Amygdala (tissue), 56 donors: ENCODE results near the gene VIPR2.
A peak's percentile ranks its signal among the peaks of the same experiment; 100 is the strongest.

Source experiments
- DNase-seq, 56 donors: peaks; one replicate each; lab custom pipeline; 2025; lab: John Stamatoyannopoulos, UW

VIPR2 gene

DNA sequence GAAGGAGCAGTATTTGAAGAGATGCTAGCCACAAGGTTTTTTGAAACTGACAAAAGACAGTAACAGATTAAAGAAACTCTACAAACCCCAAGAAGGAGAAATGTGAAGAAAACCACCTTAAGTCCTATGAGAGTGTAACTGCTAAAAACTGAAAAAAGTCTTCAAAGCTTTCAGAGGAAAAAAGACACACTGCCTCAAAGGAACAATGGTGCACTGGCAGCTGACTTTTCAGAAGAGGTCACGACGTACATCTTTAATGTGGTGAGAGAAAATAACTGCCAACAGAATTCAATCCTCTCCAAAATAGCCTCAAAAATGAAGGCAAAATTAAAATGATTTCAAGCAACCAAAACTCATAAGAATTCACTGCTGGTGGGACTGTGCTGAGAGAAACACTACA is 94.0 kb downstream of the VIPR2 start:
- DNase-seq: no peak

DNA sequence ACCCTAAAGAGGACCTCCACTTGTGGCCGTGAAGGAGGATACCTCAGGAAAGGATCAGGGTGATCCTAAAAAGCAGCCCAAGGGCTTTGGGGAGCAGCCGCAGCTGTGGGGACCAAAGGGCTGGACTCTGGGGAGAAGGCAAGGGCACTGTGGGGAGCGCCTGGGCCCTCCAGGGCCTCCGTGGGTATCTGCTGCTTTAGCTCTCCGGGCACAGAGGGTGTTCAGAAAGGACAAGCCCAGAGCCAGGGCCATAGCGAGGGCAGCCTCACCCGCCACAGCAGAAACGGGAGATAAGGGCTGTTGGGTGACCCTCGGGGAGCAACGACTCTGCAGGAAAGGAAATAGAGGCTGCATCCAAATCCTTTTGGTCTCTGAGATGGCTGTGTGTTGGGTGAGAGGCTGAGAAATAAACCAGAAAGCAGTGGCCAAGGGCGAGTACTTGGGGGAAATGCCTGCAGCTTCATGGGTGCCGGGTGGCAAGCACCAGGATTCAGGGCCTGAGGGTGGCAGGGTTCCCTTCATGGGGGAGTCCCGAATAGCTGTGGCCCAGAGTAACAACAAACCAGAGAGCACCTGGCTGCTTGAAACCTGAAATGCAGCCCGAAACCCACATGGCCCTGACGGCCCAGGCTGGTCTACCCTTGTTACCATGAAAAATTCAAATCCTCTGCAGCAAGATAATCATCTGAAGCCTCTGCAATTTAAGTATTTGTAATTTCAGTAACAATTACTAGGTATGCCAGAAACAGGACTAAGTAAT is 95.2 kb downstream of the VIPR2 start:
- DNase-seq: no peak

GRCh38 chr7:159048656-159049055 is 96.0 kb downstream of the VIPR2 start:
- DNase-seq: no peak

DNA sequence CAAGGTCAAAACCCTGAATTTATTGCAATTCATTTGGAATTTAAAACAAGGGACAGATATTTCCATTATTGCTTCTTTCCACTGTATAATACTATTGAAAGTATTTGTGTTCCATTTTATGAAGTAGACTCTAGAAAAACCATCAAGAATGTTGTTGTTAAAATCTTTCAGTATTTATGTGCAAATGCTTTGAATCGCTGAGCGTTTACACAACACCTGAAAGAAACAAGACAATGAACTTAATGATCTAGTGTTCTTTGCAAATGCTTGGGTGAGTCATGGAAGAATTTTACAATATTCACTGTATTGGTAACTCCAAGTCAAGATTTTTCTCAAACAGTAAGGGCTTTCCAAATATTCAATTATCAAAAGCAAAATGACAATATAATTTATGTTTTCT is 97.1 kb downstream of the VIPR2 start:
- DNase-seq: no peak

GRCh38 chr7:159046300-159046699 is 98.4 kb downstream of the VIPR2 start:
- no peak for DNase-seq

- DNase-seq: no peak
Measured at GRCh38 chr7:159045839-159046238, 98.8 kb downstream of the VIPR2 start.

- no peak for DNase-seq
Measured at GRCh38 chr7:159042581-159043101, 102.0 kb downstream of the VIPR2 start.

GRCh38 chr7:159042103-159042502 is 102.6 kb downstream of the VIPR2 start:
- DNase-seq: no peak

DNA sequence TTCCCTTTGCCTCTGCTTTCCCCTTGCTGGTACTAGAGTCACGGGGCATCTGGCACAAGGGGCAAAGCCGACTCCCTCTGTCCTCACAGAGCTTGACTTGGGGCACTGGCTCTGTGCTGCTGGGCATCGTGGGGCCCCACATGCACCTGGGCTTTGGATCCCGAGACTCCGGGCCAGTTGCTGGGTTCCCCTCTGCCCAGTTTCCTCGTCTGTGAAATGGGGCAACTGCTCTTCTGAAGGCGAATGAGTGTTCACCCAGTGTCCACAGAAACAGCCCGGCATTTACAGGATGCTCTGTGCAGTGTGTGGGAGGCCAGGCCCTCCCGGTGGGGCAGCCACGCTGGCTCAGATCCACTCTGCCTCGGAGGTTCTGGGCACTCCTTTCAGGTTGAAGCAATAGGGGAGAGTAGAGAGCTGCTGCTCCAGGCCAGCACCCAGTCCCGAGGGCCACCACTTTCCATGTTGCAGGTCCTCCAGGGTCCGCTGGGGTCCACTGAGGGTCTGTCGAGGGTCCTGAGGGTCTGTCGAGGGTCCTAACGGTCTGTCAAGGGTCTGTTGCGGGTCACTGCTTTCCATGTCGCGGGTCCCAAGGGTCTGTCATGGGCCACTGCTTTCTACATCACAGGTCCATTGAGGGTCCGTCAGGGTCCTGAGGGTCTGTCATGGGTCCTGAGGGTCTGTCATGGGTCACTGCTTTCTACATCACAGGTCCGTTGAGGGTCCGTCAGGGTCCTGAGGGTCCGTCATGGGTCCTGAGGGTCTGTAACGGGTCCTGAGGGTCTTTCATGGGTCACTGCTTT is 103.6 kb downstream of the VIPR2 start:
- DNase-seq: no peak

DNA sequence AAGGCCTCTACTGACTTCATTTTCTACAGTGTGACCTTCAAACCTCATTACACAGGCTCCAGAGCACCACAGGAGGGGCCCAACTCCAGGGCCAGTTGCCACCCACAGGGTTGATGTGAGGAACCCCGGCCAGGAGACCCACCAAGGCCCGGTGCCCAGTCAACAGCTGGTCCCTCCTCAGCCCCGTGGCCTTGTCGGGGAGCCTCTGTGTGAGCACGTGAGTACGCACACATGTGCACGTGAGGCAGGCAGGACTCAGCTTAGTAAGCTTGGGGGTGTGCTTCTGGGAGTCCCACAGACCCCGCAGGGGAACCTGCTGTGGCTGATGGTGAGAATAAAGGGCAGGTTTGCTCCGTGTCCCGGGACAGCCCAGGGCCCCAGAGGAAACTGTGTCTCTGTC is 104.5 kb downstream of the VIPR2 start:
- no peak for DNase-seq

DNA sequence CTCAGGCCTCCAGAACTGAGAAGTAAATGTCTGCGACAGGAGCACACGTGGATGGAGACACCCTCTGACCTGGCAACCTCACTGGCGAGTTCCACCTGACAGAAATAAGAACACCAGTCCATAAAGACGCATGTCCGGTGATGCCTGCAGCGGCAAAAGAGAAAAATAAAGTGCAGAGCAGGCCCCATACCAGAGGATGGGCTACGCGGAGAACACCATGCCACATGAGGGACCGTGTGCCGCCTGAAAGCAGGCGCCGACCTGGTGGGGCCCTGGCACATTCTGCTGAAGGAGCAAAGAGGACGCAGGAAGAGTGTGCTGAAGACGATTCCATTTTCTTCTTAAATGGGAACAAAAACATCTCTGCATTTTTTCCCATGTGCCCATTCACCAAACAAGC is 105.0 kb downstream of the VIPR2 start:
- no peak for DNase-seq

DNA sequence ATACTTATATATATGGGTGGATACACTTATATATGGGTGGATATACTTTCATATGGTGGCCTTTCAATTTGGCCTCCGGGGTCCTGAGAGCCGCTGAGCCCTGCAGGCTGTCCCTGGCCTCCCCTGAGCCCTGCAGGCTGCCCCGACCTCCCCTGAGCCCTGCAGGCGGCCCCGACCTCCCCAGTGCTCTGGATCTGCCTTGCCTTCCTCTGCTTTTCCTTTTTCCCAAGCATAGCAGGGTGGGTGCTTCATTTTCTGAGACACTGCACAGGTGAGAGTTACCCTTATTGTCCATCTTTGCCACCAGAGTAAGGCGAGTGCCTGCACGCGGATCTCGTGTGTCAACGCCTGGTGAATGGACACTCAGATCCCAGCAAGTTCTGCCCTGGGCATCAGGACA is 106.6 kb downstream of the VIPR2 start:
- no peak for DNase-seq

DNA sequence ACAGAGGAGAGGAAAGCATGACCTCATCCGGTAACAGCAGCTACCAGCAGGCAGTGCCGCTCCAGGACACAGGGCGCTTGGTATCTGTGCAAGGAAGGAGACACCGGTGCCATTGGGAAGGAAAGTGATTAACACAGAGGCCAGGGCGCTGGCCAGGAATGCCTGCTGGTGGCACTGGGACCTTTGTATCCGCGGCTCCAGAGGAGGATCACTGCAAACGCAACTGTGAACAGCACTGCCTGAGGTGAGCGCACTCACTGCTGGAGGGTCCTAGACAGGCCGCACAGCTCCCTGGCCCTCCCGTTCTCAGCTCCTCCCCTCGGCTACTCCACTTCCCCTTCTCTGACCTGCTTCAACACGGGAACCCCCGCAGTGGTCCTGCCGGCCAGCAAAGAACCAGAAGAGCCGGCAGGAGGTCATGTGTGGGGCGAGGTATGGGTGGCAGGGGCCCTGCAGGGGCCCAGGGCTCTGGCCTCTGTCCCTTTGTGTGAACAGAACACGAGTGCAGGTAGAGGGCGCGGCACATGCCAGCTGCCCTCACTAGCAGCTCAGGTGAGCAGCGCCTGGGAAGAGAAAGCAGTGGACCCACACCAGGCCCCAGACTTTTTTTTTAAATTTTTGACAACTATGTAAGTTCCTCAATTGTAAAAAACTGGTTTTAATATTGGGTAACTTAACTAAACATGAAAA is 107.6 kb downstream of the VIPR2 start:
- no peak for DNase-seq

- no peak for DNase-seq
Measured at GRCh38 chr7:159035571-159036073, 109.0 kb downstream of the VIPR2 start.

- no peak for DNase-seq
Measured at GRCh38 chr7:159034988-159035387, 109.7 kb downstream of the VIPR2 start.

DNA sequence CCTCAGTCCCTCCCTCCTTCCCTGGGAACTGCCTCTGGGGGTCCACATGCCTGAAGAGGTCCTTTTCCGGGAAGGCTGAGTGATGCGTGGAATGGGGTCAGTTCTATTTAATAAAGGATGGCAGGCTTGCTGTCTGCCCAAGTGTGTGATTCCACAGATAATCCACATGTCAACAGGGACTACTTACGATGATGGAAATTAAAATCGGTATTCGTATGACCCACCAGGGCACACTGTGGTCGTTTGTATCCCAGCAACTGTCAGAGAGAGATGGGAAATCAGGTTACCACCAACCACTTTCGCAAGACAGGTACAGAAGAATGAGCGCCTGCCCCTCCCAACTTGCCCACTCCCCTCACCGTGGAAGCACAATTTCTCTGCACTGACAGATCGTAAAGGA is 110.3 kb downstream of the VIPR2 start:
- DNase-seq: no peak

DNA sequence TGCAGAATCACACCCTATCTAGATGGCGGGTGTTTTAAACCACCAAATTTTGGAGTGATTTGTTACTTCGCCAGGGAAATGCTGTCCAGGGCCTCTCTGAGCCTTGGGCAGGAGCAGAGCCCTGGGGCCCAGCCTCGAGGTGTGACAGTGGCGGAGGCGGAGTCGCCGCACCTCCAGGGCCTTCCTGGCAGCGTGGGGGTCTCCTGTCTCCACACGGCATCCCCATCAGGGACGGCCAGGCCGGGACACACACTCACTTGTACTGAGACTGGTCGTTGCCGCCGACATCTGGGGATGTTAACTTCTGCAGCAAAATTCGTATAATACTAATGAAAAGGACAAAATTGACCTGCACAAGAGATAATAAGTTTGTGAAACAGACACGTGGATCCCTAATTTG is 110.7 kb downstream of the VIPR2 start:
- no peak for DNase-seq

DNA sequence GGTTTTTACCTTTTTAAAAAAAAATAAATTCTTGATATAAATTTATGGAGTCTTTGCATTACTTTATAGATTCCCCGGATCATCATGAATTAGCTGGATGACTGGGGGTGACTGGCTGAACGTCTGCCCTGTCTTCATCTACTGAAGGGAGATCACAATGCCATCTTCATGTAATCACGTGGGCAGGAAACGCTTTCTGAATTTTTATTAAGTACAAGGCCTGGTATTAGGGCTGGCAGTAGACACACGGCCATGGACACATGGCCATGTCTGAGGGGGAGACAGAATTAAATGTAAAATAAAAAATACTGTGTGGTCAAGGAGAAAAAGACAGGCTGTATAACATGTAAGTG is 111.2 kb downstream of the VIPR2 start:
- peak in 2 of 56 donors; percentile 28 to 53 for DNase-seq

- DNase-seq: no peak
Measured at GRCh38 chr7:159032753-159033472, 111.8 kb downstream of the VIPR2 start.

DNA sequence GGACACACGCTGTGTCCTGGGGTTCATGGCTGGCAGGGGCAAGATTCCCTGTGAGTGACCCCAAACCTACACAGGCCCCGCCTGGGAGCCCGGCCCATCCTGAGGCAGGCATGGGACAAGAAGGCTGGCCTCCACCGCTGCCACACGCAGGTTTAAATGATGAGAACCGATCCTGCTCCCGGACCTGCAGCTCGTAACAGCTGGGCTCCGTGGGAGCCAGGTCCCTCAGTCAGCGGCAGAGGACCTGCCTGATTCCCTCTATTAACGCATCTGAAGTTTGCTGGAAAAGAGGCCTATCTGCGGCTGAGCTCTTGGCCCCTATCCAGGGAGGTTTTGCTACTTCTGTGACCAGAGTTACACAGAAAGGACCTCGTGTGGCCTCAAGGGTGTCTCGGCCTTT is 112.3 kb downstream of the VIPR2 start:
- no peak for DNase-seq
